IMR-90 (cell line): ENCODE data around the gene MKNK2.

Experiments
- POLR2A ChIP-seq: IDR thresholded peaks from 2 replicates; pipeline ENCODE4 v1.6.1; 2012; ENCODE audit warnings: mild to moderate bottlenecking, low read depth, low read length
- RFX5 ChIP-seq: IDR thresholded peaks from 2 replicates; pipeline ENCODE4 v1.8.0; 2012; ENCODE audit warnings: low read depth, mild to moderate bottlenecking, low read length, moderate library complexity

- no peak for TF ChIP-seq POLR2A
- no peak for TF ChIP-seq RFX5
Measured at GRCh38 chr19:2053601-2054389, 2.8 kb upstream of the MKNK2 start.
